Uterus (tissue), 4 donors: Measurements from ENCODE around the gene ZNF532. TPM values are rescaled to one million over a fixed set of nuclear protein-coding genes. Genes with fewer than 3 reads are reported as not detected.
A peak's percentile ranks its signal among the peaks of the same experiment; 100 is the strongest.

Experiments used
- DNase-seq, 2 donors: peaks; one replicate each; pipeline ENCODE4 v3.0.0-alpha.2; 2019 to 2020
- H3K27ac ChIP-seq, 2 donors: fragments of 200-600 bp; sonication (generic); 1 replicate in 1 of 2; 2 replicates in 1 of 2; pipeline ENCODE4 v1.5.1; 2016 to 2018
- H3K27me3 ChIP-seq, 2 donors: fragments of 200-600 bp; sonication (generic); one replicate each; pipeline ENCODE4 v1.5.1; 2018 to 2019; ENCODE audit warnings: control low read depth in 1 of 2
- H3K36me3 ChIP-seq, 2 donors: fragments of 200-600 bp; sonication (generic); one replicate each; pipeline ENCODE4 v1.5.1; 2019; ENCODE audit warnings: control low read depth in 1 of 2
- H3K4me1 ChIP-seq, 2 donors: fragments of 200-600 bp; sonication (generic); one replicate each; pipeline ENCODE4 v1.5.1; 2018 to 2019; ENCODE audit warnings: control low read depth in 1 of 2
- H3K4me3 ChIP-seq, 2 donors: fragments of 200-600 bp; sonication (generic); 1 replicate in 1 of 2; 2 replicates in 1 of 2; pipeline ENCODE4 v1.5.1; 2018 to 2019; ENCODE audit warnings: mild to moderate bottlenecking in 1 of 2
- H3K9me3 ChIP-seq, 2 donors: fragments of 200-600 bp; sonication (generic); one replicate each; pipeline ENCODE4 v1.5.1; 2019; ENCODE audit warnings: control low read depth in 1 of 2
- POLR2A ChIP-seq, 2 donors: fragments of 450-650 bp; IDR thresholded peaks; one replicate each; pipeline ENCODE4 v1.6.1; 2016; ENCODE audit warnings: antibody characterized with exemption in 2 of 2, mild to moderate bottlenecking in 1 of 2, moderate library complexity in 1 of 2
- intact Hi-C: fragments of 100-400 bp; cut with DNase I; formaldehyde crosslinking; loops from one replicate; pipeline ENCODE4 v1.15.1; 2023; ENCODE audit warnings: low total_unique reads
- total RNA-seq, 4 donors: library from RNA; depleted of rRNA in 3 of 4; stranded (reverse); fragments of >200 nt in 3 of 4; gene quantifications; one replicate each; pipeline versions ENCODE4 v1.1.0 to v1.2.4, GENCODE V29; 2014 to 2023
- TF ChIP-seq, protein P1 (sequence below), 4 experiments: fragments of 200-600 bp in 2 of 4; fragments of 450-650 bp in 2 of 4; sonication (generic) in 2 of 4; IDR thresholded peaks; one replicate each; pipeline ENCODE4 v1.5.1; 2016 to 2019; ENCODE audit warnings: antibody characterized with exemption in 4 of 4, mild to moderate bottlenecking in 2 of 4, moderate library complexity in 1 of 4
- donor health status: DM: yes; HTN: yes; CAD: no.

ZNF532 gene
- total RNA-seq, 4 donors from 2014 or later: 32.4 to 174 (median 127) TPM

DNA sequence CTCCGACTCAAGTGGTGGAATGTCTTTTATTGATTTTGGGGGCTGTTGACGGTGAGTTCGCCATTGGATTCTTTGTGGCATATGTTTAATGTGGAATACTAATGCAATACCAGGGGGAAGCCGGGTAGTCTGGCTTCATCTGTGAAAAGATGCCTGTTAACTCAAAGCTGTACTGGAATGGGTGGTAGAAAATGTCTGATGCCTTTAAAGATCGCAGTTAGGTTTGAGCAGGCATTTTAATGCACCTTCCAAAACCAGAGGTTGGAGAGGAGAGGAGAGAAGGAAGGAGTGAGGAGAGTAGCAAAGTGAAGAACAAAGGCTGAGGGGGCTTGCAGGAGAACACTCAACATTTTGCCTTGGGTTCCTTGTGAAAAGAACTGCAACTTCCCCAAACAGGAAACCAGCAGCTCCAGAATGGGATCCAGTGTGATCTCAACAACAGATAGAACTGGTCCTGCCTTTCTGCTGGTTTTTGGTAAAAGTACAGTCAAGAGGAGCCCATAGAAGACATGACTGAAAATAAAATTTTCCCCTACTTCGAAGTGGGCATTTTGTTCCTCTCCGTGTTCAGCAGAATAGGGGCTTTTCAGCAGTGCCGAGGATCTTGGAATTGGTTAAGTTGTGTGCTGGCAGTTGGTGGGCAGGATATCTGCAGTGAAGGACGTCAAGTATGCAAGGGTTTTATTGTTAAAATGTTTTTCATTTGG is 1.5 kb downstream of the ZNF532 start:
- no peak for DNase-seq
- intact Hi-C loops: no loop called here
- Histone ChIP-seq H3K9me3 (no peaks in the 10 kb centered on the region), H3K27ac (peak overlapping the region; percentile 95 to 99), H3K27me3 (no peaks in the 10 kb centered on the region), H3K4me3 (peak overlapping the region in 1 of 2 donors; percentile 3), H3K4me1 (no peaks in the 10 kb centered on the region), H3K36me3 (no peaks in the 10 kb centered on the region)
- TF ChIP-seq, protein P1, sequence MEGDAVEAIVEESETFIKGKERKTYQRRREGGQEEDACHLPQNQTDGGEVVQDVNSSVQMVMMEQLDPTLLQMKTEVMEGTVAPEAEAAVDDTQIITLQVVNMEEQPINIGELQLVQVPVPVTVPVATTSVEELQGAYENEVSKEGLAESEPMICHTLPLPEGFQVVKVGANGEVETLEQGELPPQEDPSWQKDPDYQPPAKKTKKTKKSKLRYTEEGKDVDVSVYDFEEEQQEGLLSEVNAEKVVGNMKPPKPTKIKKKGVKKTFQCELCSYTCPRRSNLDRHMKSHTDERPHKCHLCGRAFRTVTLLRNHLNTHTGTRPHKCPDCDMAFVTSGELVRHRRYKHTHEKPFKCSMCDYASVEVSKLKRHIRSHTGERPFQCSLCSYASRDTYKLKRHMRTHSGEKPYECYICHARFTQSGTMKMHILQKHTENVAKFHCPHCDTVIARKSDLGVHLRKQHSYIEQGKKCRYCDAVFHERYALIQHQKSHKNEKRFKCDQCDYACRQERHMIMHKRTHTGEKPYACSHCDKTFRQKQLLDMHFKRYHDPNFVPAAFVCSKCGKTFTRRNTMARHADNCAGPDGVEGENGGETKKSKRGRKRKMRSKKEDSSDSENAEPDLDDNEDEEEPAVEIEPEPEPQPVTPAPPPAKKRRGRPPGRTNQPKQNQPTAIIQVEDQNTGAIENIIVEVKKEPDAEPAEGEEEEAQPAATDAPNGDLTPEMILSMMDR (IDR thresholded peaks at IDR 0.05): no peak
- TF ChIP-seq POLR2A (IDR thresholded peaks at IDR 0.05): no peak

DNA sequence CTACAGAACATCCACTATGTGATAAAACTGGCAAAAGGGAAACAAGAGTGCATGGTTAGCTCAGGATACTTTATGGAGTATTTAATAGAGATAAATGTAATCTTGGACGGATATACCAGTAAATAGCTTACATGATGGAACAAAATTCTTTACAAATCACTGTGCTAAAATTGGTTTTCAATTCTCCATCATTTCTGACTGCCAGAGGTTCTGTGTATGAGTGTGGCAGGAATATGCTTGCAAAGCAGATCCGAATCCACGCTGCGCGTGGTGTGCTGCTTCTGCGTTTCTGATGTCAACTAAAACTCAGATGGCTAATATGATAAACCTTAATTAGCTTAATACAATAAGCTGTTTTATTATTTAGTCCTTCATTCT is 2.1 kb downstream of the ZNF532 start:
- no peaks in the 10 kb centered on the region for H3K4me1 ChIP-seq
- intact Hi-C loops: no loop called here
- TF ChIP-seq, protein P1 (IDR thresholded peaks at IDR 0.05): no peak
- TF ChIP-seq POLR2A (IDR thresholded peaks at IDR 0.05): no peak
- H3K9me3 ChIP-seq: no peaks in the 10 kb centered on the region
- no peaks in the 10 kb centered on the region for H3K27me3 ChIP-seq
- peak overlapping the region in 1 of 2 donors; percentile 3 for H3K4me3 ChIP-seq
- H3K36me3 ChIP-seq: no peaks in the 10 kb centered on the region
- DNase-seq: no peak
- peak overlapping the region; percentile 95 to 99 for H3K27ac ChIP-seq

DNA sequence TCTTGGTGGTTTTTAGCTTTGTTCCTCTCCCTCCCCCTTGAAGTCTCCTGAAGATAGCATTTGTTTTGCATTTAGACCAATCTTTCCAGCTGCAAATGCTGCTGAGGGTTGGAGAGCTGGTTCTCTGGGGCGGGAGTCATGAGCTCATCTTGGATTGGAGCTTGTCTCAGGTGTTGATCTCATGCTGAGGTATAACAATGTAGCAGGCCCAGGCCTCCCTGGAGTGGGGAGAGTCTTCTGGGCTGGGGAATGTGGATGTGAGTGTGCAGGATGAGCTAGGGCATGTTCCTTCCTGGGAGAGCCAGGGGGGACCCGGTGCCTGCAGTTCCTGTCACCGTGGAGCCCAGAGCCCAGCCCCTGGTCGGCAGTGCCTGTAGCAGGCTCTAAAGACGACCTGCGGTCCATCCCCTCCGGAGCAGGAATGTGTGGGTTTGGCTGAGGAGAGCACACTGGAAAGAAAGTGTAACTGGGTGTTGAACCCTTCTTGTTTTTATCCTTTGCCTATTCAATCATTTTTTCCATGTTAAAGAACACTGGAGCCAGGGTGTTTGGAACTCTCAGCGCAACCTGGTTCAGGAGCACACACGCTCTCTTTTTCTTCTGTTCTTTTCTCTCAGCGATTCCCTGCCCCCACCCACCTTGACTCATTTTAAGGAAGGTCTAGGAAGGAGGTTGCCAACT is 2.7 kb downstream of the ZNF532 start:
- no peak for DNase-seq
- Histone ChIP-seq H3K27ac (peak overlapping the region; percentile 95 to 99), H3K36me3 (no peaks in the 10 kb centered on the region), H3K27me3 (no peaks in the 10 kb centered on the region), H3K4me1 (no peaks in the 10 kb centered on the region), H3K9me3 (no peaks in the 10 kb centered on the region), H3K4me3 (peak overlapping the region in 1 of 2 donors; percentile 3)
- TF ChIP-seq, protein P1 (IDR thresholded peaks at IDR 0.05): no peak
- TF ChIP-seq POLR2A (IDR thresholded peaks at IDR 0.05): no peak
- intact Hi-C loops: no loop called here

DNA sequence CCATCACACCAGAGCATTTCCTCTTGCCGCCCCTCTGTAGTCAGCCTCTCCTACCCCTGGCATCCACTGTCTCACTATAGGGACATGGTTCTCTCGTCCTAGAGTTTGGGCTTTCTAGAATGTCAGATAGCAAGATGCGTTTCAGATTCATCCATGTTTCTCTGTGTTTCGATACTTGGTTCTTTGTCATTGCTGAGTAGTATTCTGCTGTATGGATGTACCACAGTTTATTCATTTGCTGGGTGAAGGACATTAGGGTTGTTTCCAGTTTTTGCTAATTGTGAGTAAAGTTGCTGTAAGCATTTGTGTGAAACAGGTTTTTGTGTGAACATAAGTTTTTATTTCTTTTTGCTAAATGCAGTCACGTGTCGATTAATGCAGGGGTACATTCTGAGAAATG is 3.8 kb downstream of the ZNF532 start:
- DNase-seq: no peak
- no peaks in the 10 kb centered on the region for H3K9me3 ChIP-seq
- no peaks in the 10 kb centered on the region for H3K4me1 ChIP-seq

DNA sequence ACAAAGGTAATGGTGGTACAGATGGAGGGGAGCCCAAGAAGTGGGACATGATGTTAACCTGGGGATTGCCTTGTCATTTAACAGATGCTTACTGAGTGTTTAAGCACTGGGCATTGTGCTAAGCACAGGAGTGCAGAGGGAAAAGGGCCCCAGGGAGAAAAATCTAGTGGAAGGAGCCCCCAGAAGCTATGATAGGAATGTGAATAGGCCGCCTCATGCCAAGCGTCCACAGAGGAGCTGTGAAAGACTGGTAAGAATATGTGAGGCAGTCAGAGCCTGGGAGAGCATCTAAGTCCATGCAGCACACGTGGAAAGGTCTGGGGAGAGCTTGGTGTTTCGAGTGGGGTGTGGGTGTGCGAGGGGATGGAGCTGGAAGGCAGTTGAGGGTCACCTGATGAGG is 5.5 kb downstream of the ZNF532 start:
- Histone ChIP-seq H3K4me1 (no peaks in the 10 kb centered on the region), H3K27me3 (no peaks in the 10 kb centered on the region), H3K27ac (peak overlapping the region in 1 of 2 donors; percentile 36), H3K4me3 (no peak overlapping the region), H3K9me3 (no peaks in the 10 kb centered on the region), H3K36me3 (no peaks in the 10 kb centered on the region)
- TF ChIP-seq POLR2A (IDR thresholded peaks at IDR 0.05): no peak
- TF ChIP-seq, protein P1 (IDR thresholded peaks at IDR 0.05): no peak
- DNase-seq: no peak
- intact Hi-C loops: no loop called here

More for the DNA sequence above, 3.8 kb downstream of the ZNF532 start:
- no peak for TF ChIP-seq POLR2A (IDR thresholded peaks at IDR 0.05)
- TF ChIP-seq, protein P1 (IDR thresholded peaks at IDR 0.05): no peak
- H3K27ac ChIP-seq: no peak overlapping the region
- no peaks in the 10 kb centered on the region for H3K36me3 ChIP-seq
- intact Hi-C loops: no loop called here
- H3K4me3 ChIP-seq: no peak overlapping the region
- H3K27me3 ChIP-seq: no peaks in the 10 kb centered on the region
